Tibial nerve (tissue), 4 donors: ENCODE results near the gene TBL3. TPM values are rescaled to one million over a fixed set of nuclear protein-coding genes. Genes with fewer than 3 reads are reported as not detected.
"Not testable (repeated sequence)": the region's sequence is repeated elsewhere in the genome, so short reads cannot be mapped to it uniquely, and the experiment has no call there.

Source experiments
- DNase-seq, 2 donors: peaks; one replicate each; pipeline ENCODE4 v3.0.0-alpha.2; 2019; ENCODE audit warnings: low spot score in 2 of 2
- H3K27ac ChIP-seq, 4 donors: fragments of 200-600 bp; sonication (generic) in 3 of 4; one replicate each; pipeline ENCODE4 v1.5.1; 2017 to 2019; ENCODE audit warnings: mild to moderate bottlenecking in 1 of 4
- H3K27me3 ChIP-seq, 2 donors: fragments of 200-600 bp; sonication (generic) in 1 of 2; one replicate each; pipeline versions ENCODE4 v1.5.1 to v1.6.0; 2017 to 2019
- H3K36me3 ChIP-seq, 3 donors: fragments of 200-600 bp; sonication (generic); one replicate each; pipeline ENCODE4 v1.5.1; 2018 to 2019
- H3K4me1 ChIP-seq, 4 donors: fragments of 200-600 bp; sonication (generic) in 3 of 4; one replicate each; pipeline ENCODE4 v1.5.1; 2017 to 2019
- H3K4me3 ChIP-seq, 4 donors: fragments of 200-600 bp; sonication (generic) in 3 of 4; one replicate each; pipeline ENCODE4 v1.5.1; 2017 to 2019; ENCODE audit warnings: mild to moderate bottlenecking in 1 of 4, moderate library complexity in 1 of 4
- H3K9me3 ChIP-seq, 4 donors: fragments of 200-600 bp; sonication (generic) in 3 of 4; one replicate each; pipeline ENCODE4 v1.5.1; 2017 to 2019
- EP300 ChIP-seq, 2 donors: sonication (generic); formaldehyde crosslinking; IDR thresholded peaks; one replicate each; pipeline ENCODE4 v1.6.1; 2017; ENCODE audit warnings: antibody characterized with exemption in 2 of 2, mild to moderate bottlenecking in 1 of 2
- POLR2A ChIP-seq, 2 donors: fragments of 450-650 bp; IDR thresholded peaks; one replicate each; pipeline ENCODE4 v1.6.1; 2017; ENCODE audit warnings: antibody characterized with exemption in 2 of 2, mild to moderate bottlenecking in 2 of 2, moderate library complexity in 2 of 2
- WGBS, 2 donors: methylation state at CpG; one replicate each; pipeline ENCODE4 v1.1.5; 2018; 5-methylcytosine and 5-hydroxymethylcytosine counted together
- total RNA-seq, 4 donors: library from RNA; depleted of rRNA; stranded (reverse); fragments of >200 nt; gene quantifications; one replicate each; pipeline ENCODE4 v1.1.0, GENCODE V29; 2016
- TF ChIP-seq, protein P1 (sequence below), 5 experiments: fragments of 200-600 bp in 3 of 5; fragments of 450-650 bp in 2 of 5; sonication (generic) in 3 of 5; IDR thresholded peaks; one replicate each; pipeline ENCODE4 v1.5.1; 2016 to 2019; ENCODE audit warnings: antibody characterized with exemption in 5 of 5, mild to moderate bottlenecking in 3 of 5, moderate library complexity in 2 of 5

Gene TBL3
- total RNA-seq, 4 donors from 2014 or later = 37.6 to 70.8 (median 46.2) TPM

DNA sequence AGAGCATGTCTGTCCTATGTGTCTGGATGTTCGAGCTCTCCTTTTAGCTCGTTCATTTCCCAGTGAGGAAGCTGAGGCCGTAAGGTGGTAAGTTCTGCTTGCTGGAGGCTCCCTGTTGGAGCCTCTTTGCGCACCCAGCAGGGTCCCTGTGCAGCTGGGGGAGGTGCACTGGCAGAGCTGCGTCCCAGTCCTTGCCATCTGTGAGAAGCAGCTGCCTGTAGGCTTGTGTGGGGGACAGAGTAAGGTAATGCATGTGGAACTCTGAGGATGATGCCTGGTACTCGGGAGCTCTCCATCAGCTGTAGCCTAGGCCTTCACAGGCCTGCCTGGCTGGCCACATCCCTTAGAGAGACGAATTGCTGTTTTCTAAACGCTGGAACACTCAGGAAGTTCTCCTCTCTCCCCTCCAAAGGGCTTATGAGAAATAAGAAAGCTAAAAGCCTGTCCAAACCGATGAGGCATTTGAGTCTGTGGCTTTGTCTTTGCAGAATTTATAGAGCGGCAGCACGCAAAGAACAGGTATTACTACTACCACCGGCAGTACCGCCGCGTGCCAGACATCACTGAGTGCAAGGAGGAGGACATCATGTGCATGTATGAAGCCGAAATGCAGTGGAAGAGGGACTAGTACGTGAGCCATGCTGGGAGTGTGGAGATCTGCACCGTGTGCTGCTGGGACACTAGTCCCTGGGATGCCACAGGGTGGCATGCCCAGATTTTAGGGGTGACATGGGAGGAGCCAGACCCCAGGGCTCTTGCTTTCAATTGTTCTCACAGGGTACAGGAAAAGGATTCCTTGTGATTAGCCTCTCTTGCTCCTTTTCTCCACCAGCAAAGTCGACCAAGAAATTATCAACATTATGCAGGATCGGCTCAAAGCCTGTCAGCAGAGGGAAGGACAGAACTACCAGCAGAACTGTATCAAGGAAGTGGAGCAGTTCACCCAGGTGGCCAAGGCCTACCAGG is 10.9 kb upstream of the TBL3 start:
- Histone ChIP-seq H3K27ac (peak overlapping the region in 2 of 4 donors; percentile 86 to 92), H3K4me1 (peaks cover 0 to 50% (median 35%) of the 10 kb centered on the region in 4 donors), H3K27me3 (no peaks in the 10 kb centered on the region), H3K4me3 (peak overlapping the region in 2 of 4 donors; percentile 85 to 87), H3K9me3 (no peaks in the 10 kb centered on the region), H3K36me3 (peaks cover 7 to 26% (median 16%) of the 10 kb centered on the region in 3 donors)
- DNase-seq = no peak
- TF ChIP-seq POLR2A (IDR thresholded peaks at IDR 0.05) = no peak
- TF ChIP-seq, protein P1, sequence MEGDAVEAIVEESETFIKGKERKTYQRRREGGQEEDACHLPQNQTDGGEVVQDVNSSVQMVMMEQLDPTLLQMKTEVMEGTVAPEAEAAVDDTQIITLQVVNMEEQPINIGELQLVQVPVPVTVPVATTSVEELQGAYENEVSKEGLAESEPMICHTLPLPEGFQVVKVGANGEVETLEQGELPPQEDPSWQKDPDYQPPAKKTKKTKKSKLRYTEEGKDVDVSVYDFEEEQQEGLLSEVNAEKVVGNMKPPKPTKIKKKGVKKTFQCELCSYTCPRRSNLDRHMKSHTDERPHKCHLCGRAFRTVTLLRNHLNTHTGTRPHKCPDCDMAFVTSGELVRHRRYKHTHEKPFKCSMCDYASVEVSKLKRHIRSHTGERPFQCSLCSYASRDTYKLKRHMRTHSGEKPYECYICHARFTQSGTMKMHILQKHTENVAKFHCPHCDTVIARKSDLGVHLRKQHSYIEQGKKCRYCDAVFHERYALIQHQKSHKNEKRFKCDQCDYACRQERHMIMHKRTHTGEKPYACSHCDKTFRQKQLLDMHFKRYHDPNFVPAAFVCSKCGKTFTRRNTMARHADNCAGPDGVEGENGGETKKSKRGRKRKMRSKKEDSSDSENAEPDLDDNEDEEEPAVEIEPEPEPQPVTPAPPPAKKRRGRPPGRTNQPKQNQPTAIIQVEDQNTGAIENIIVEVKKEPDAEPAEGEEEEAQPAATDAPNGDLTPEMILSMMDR (IDR thresholded peaks at IDR 0.05) = no peak
- no peak for TF ChIP-seq EP300 (IDR thresholded peaks at IDR 0.05)
- WGBS, 2 donors = 55 to 57% methylated on average over 18 to 20 of the region's 20 CpGs

DNA sequence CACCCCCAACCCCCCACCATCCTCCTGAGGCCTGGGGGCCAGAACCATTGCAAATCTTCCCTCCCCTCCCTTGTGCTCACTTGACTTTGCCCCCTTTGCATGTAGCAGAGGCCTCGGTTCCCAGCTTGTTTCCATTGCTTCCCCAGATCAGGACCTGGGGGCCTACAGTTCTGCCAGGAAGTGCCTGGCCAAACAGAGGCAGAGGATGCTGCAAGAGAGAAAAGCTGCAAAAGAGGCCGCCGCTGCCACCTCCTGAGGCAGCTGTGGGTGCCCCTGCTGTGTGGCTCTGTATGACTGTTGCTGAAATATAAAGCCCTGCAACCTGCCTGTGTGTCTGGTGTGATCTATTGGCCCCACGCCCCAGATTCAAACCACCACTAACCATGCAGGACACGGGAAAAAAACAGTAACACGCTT is 10.2 kb upstream of the TBL3 start:
- no peak overlapping the region for H3K4me3 ChIP-seq
- peaks cover 7 to 26% (median 16%) of the 10 kb centered on the region in 3 donors for H3K36me3 ChIP-seq
- H3K27ac ChIP-seq = no peak overlapping the region
- no peak for TF ChIP-seq POLR2A (IDR thresholded peaks at IDR 0.05)
- TF ChIP-seq, protein P1 (IDR thresholded peaks at IDR 0.05) = no peak
- no peak for TF ChIP-seq EP300 (IDR thresholded peaks at IDR 0.05)
- 63 to 75% methylated on average over 6 of the region's 6 CpGs for WGBS, 2 donors
- no peaks in the 10 kb centered on the region for H3K27me3 ChIP-seq
- peaks cover 0 to 54% (median 36%) of the 10 kb centered on the region in 4 donors for H3K4me1 ChIP-seq
- H3K9me3 ChIP-seq = no peaks in the 10 kb centered on the region
- DNase-seq = no peak

DNA sequence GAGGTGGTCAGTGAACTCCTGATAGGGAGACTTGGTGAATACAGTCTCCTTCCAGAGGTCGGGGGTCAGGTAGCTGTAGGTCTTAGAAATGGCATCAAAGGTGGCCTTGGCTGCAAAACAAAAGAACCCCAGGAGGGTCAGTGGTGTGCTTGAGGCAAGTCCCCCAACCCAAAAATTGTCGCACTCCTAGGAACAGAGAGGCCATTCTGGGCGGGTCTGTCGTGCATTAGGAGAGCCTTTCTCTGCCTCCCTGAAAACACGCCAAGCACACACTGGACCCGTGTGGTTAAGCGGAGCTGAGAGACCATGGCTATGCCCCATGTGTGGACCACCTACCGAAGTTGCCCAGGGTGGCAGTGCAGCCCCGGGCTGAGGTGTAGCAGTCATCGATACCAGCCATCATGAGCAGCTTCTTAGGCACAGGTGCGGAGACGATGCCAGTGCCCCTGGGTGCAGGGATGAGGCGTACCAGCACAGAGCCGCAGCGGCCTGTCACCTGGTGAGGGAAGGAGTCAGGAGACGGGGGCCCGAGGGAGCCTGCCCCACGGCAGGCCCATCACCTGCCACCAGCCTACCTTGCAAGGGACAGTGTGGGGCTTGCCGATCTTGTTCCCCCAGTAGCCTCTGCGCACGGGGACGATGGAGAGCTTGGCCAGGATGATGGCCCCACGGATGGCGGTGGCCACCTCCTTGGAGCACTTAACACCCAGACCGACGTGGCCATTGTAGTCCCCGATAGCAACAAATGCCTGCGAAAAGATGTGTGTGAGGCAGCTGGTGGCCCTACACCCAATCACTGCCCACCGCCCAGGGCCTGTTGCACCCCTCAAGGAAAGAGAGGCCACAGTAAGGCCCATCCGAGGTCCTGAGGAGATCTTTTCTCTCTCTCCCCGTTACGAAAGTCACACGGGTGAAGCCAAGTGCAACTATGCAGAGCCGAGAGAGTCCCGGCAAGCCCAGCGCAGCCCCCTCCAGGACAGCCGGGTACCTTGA is 9.4 kb upstream of the TBL3 start:
- not testable (repeated sequence) for H3K4me3 ChIP-seq, H3K9me3 ChIP-seq, H3K27me3 ChIP-seq, H3K27ac ChIP-seq, DNase-seq
- H3K4me1 ChIP-seq = peaks cover 0 to 54% (median 36%) of the 10 kb centered on the region in 4 donors
- H3K36me3 ChIP-seq = peaks cover 7 to 26% (median 16%) of the 10 kb centered on the region in 3 donors
- WGBS, 2 donors = 85 to 88% methylated on average over 30 to 37 of the region's 37 CpGs

DNA sequence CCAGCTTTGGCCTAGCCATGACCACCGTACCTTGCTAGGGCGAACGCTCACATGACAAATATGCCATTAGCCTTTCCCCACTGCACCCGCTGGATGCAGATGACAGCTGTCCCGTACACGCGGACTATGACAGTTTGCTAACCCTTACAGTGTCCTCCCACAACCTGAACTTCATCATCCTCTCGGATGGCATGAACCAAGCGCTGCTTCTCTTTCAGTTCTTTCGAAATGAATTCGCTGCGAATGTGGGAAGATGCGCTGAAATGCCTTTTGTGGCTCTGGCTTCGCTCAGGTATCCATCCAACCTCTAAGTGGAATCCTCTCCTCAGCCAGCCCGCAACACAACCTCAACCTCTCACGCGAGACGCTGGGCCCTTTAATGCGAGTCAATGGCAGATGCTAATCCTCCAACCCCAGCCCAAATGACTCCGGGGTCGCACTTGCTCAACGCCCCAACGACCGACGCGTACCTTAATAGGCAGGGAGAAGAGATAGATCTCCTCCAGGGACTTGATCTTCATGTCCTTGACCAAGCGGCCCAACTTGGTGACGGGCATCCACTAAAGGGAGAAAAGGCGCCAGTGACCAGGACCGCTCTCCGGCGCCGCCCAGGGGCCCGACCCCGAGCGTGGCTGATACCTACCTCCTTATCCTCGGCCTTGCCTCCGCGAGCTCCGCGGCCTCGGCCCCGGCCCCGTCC is 7.9 kb upstream of the TBL3 start:
- 10 to 13% methylated on average over 28 to 43 of the region's 44 CpGs for WGBS, 2 donors
- no peaks in the 10 kb centered on the region for H3K9me3 ChIP-seq
- H3K4me3 ChIP-seq = peak overlapping the region; percentile 34 to 87 (median 74)
- H3K36me3 ChIP-seq = peaks cover 7 to 26% (median 16%) of the 10 kb centered on the region in 3 donors
- no peaks in the 10 kb centered on the region for H3K27me3 ChIP-seq
- peaks cover 0 to 51% (median 34%) of the 10 kb centered on the region in 4 donors for H3K4me1 ChIP-seq
- no peak for DNase-seq
- H3K27ac ChIP-seq = peak overlapping the region; percentile 77 to 96 (median 86)
- TF ChIP-seq, protein P1 (IDR thresholded peaks at IDR 0.05) = peak in 1 of 5 experiments; percentile 16
- TF ChIP-seq EP300 (IDR thresholded peaks at IDR 0.05) (no peak), POLR2A (IDR thresholded peaks at IDR 0.05) (no peak)
